ENCODE measurements around the gene ZNF57. TPM values are rescaled to one million over a fixed set of nuclear protein-coding genes. Genes with fewer than 3 reads are reported as not detected.

ZNF57 gene
- total RNA-seq, 1 experiment from 2014 or later, result 5.8 TPM

GRCh38 chr19:2905918-2906519, 5.3 kb downstream of the ZNF57 start:
- no peak for TF ChIP-seq CTCF (IDR thresholded peaks at IDR 0.05; ENCODE audit: insufficient read depth in 1 of 2, low read depth in 1 of 2, low read length in 1 of 2, severe bottlenecking in 1 of 2, unreplicated experiment in 1 of 2)
- no peak for DNase-seq
- CTCF ChIA-PET, result interaction anchor here (0.9 kb wide), 1 partner anchor 45 kb away, joined by 3 read pairs; no protein-coding TSS in a partner anchor
- no peaks in the 10 kb centered on the region for H3K27me3 Mint-ChIP-seq (ENCODE audit: insufficient read depth, unreplicated experiment)
- POLR2A ChIA-PET, result no interaction called here
- no TSS peak for BruUV-seq (replicated peaks)
- Histone ChIP-seq H3K4me1 (peaks cover 4% of the 10 kb centered on the region; the same call in 1 of the 2 replicates), H3K27me3 (replicated peaks; ENCODE audit: control insufficient read depth, insufficient read depth, low read length) (no peaks in the 10 kb centered on the region), H3K4me3 (ENCODE audit: low read depth, low read length) (no peak overlapping the region), H3K36me3 (ENCODE audit: control insufficient read depth, insufficient read depth, low read length) (no peaks in the 10 kb centered on the region; the same call in 1 of the 2 replicates), H3K9me3 (peaks cover 5% of the 10 kb centered on the region; the same call in 1 of the 2 replicates)
- intact Hi-C loops (cut with micrococcal nuclease; ENCODE audit: unreplicated experiment), result no loop called here
- H3K4me3 Mint-ChIP-seq (ENCODE audit: unreplicated experiment), result no peak overlapping the region
- H3K4me1 Mint-ChIP-seq (ENCODE audit: low read depth, unreplicated experiment), result no peaks in the 10 kb centered on the region
- peaks cover 7% of the 10 kb centered on the region for H3K9me3 Mint-ChIP-seq (ENCODE audit: unreplicated experiment)
- H3K36me3 Mint-ChIP-seq (ENCODE audit: insufficient read depth, unreplicated experiment), result peaks cover 12% of the 10 kb centered on the region
- H3K27ac Mint-ChIP-seq (ENCODE audit: unreplicated experiment), result no peak overlapping the region

- no peaks in the 10 kb centered on the region; the same call in 1 of the 2 replicates for H3K36me3 ChIP-seq (ENCODE audit: control insufficient read depth, insufficient read depth, low read length)
- CTCF ChIA-PET, result interaction anchor here (0.9 kb wide), 1 partner anchor 44 kb away, joined by 3 read pairs; no protein-coding TSS in a partner anchor
- peaks cover 6% of the 10 kb centered on the region; the same call in 1 of the 2 replicates for H3K9me3 ChIP-seq
- intact Hi-C loops (cut with micrococcal nuclease; ENCODE audit: unreplicated experiment), result no loop called here
- no peaks in the 10 kb centered on the region for H3K27me3 Mint-ChIP-seq (ENCODE audit: insufficient read depth, unreplicated experiment)
- DNase-seq, result no peak
- POLR2A ChIA-PET, result no interaction called here
- peaks cover 13% of the 10 kb centered on the region for H3K9me3 Mint-ChIP-seq (ENCODE audit: unreplicated experiment)
- H3K4me1 Mint-ChIP-seq (ENCODE audit: low read depth, unreplicated experiment), result no peaks in the 10 kb centered on the region
- TF ChIP-seq CTCF (IDR thresholded peaks at IDR 0.05; ENCODE audit: insufficient read depth in 1 of 2, low read depth in 1 of 2, low read length in 1 of 2, severe bottlenecking in 1 of 2, unreplicated experiment in 1 of 2), result no peak
- H3K4me3 Mint-ChIP-seq (ENCODE audit: unreplicated experiment), result no peak overlapping the region
- no peaks in the 10 kb centered on the region for H3K27me3 ChIP-seq (replicated peaks; ENCODE audit: control insufficient read depth, insufficient read depth, low read length)
- H3K4me1 ChIP-seq, result peaks cover 4% of the 10 kb centered on the region; the same call in 1 of the 2 replicates
- H3K4me3 ChIP-seq (ENCODE audit: low read depth, low read length), result no peak overlapping the region
- BruUV-seq (replicated peaks), result no TSS peak
- H3K36me3 Mint-ChIP-seq (ENCODE audit: insufficient read depth, unreplicated experiment), result peaks cover 15% of the 10 kb centered on the region
- no peak overlapping the region for H3K27ac Mint-ChIP-seq (ENCODE audit: unreplicated experiment)
Observed at GRCh38 chr19:2906631-2907195, 6.0 kb downstream of the ZNF57 start.

GRCh38 chr19:2912306-2912705, 11.6 kb downstream of the ZNF57 start:
- H3K27ac Mint-ChIP-seq (ENCODE audit: unreplicated experiment), result no peak overlapping the region
- no peak for DNase-seq
- H3K4me1 Mint-ChIP-seq (ENCODE audit: low read depth, unreplicated experiment), result no peaks in the 10 kb centered on the region
- Histone ChIP-seq H3K4me3 (ENCODE audit: low read depth, low read length) (no peak overlapping the region), H3K4me1 (no peaks in the 10 kb centered on the region), H3K9me3 (peaks cover 10% of the 10 kb centered on the region; the same call in 1 of the 2 replicates), H3K36me3 (ENCODE audit: control insufficient read depth, insufficient read depth, low read length) (peaks cover 6% of the 10 kb centered on the region), H3K27me3 (replicated peaks; ENCODE audit: control insufficient read depth, insufficient read depth, low read length) (no peaks in the 10 kb centered on the region)
- peaks cover 44% of the 10 kb centered on the region for H3K36me3 Mint-ChIP-seq (ENCODE audit: insufficient read depth, unreplicated experiment)
- no peak for TF ChIP-seq CTCF (IDR thresholded peaks at IDR 0.05; ENCODE audit: insufficient read depth in 1 of 2, low read depth in 1 of 2, low read length in 1 of 2, severe bottlenecking in 1 of 2, unreplicated experiment in 1 of 2)
- CTCF ChIA-PET, result no interaction called here
- no TSS peak for BruUV-seq (replicated peaks)
- POLR2A ChIA-PET, result no interaction called here
- H3K4me3 Mint-ChIP-seq (ENCODE audit: unreplicated experiment), result no peak overlapping the region
- no peaks in the 10 kb centered on the region for H3K27me3 Mint-ChIP-seq (ENCODE audit: insufficient read depth, unreplicated experiment)
- peaks cover 25% of the 10 kb centered on the region for H3K9me3 Mint-ChIP-seq (ENCODE audit: unreplicated experiment)
- intact Hi-C loops (cut with micrococcal nuclease; ENCODE audit: unreplicated experiment), result no loop called here
